NOMO-1 treated with DMSO at 0.1 percent for 48 hours (cell line): ENCODE measurements around the gene DOP1A.

Experiments
- DNase-seq: peaks from one replicate; lab custom pipeline; 2025; ENCODE audit not compliant: unreplicated experiment; lab: John Stamatoyannopoulos, UW

DOP1A gene

GRCh38 chr6:83071023-83071422 is 3.6 kb downstream of the DOP1A start:
- DNase-seq = peak; percentile 82

DNA sequence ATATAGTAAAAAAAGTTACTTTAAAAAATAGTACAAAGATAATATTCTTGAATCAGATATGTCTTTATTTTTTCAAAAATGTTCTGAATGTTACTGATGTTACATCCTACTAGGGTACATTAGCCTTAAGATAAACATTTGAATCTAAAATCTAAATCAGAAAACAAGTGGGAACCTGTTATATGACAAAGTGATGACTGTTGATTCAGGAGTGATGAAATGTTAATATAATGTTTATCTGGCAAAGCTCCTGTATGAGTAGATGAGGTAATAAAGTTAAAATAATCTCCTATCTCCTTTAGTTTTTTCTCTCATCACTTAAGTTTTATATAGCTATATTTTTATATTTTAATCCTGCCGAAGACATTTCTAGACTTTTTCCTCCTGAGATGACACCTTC is 4.2 kb downstream of the DOP1A start:
- no peak for DNase-seq

DNA sequence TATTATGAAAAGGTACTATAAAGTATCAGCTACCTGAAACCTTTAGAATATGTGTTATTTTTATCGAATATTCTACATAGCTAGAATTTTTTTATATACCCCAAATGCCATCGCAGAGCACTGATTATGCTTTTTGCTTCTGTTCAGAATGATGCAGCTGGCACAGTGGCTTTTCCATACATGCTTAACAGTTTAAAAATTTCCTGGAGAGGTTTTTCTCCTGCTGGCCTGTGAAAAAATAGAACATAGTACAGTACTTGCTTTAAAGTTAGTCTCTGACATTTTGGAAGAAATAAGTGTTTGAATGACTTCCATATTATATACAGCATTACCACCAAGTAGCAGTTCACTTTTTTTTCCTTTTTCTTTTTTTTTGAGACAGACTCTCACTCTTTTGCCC is 5.3 kb downstream of the DOP1A start:
- DNase-seq = no peak

DNA sequence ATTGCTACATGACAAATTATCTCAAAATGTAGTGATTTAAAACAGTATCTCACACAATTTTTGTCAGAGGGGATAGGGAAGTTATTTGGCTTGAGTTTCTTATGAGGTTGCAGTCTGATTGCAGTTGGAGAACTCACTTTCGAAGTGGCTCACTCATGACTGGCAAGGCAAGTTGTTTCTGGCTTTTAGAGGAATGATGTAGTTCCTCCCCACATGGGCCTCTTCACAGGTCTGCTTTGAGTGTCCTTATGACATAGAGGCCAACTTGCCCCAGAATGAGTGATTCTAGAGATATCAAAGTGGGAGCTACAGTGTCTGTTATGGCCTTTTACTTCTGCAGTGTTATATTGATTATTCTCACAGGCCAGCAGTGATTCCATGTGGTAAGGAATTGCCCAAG is 6.1 kb downstream of the DOP1A start:
- DNase-seq = peak; percentile 12

GRCh38 chr6:83083476-83083875 is 16.0 kb downstream of the DOP1A start:
- no peak for DNase-seq

- no peak for DNase-seq
Observed at GRCh38 chr6:83086751-83087150, 19.3 kb downstream of the DOP1A start.

DNA sequence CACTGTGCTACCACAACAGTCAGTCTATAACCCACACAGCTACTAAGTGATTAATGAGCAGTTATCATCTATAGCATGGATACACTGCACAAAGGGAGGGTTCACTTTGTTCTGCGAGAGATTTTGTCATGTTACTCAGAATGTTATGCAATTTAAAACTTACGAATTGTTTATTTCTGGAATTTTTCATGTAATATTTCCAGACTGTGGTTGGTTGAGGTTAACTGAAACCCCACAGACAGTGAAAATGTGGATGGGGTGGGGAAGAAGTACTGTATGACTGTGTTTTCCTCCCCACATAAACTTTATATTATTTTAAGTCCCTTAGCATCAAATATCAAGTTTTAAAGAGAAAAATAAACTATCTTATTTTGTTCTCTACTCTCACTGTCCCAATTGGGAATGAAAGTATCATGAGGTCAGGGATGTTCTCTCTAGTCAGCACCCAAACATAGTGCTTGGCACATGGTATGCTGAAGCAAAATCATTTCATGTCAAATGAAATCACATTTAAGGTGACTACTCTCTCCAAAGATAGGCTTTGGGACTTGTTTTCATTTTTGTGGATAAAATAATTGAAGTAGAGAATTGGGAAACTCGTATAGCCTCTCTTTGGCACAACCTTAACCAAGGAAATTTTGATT is 25.4 kb downstream of the DOP1A start:
- DNase-seq = peak; percentile 15

- no peak for DNase-seq
Observed at GRCh38 chr6:83096791-83097190, 29.3 kb downstream of the DOP1A start.

DNA sequence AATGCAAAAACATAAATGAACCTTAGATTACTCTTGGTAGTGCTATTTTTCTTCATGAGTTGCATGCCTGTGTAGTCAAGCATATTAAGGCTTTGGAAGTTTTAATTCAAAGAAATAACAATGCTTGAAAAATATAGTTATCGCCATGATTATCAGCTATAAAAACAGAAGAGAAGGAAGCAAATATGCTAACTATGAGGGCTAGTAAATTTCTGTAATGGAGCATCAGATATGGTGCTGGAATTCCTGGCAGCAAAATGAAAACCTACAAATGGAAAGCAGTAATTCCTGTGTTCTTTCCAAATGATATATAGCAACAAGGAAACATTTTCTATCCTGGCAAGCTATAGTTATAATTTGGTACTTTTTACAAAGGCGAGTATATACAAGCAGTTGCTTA is 29.7 kb downstream of the DOP1A start:
- no peak for DNase-seq

GRCh38 chr6:83097675-83098074 is 30.2 kb downstream of the DOP1A start:
- no peak for DNase-seq

DNA sequence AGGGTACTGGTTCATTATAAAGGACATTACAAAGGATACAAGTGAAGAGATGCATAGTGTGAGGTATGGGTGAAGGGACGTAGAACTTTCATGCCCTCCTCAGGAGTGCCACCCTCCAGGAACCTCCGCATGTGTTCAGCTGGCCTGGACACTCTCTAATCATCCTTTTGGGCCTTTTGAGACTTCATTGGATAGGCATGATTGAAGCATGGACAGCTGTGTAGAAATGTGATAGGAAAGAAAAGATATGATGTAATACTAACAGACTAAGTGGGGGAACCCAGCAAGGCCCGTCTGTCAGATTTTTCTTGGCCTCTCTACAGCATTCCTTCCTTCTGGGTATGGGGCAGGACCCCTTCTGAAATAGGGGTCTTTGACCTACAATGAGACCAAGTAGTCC is 31.1 kb downstream of the DOP1A start:
- no peak for DNase-seq

DNA sequence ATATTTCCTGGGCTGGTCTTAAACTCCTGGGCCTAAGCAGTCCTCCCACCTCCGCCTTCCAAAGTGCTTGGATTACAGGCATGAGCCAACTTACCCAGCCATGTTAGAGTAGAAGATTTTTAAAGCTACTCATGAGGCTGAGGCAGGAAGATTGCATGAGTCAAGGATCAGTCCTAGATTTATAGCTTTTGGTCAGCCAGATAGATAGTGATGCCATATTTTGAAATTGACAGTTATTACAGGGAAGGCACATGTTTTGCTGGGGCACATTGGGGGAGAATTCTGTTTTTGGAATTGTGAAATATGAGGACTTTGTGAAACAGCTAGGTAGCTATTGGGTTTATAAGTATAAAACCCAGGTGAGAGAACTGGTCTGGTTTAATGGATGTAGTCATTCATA is 40.9 kb downstream of the DOP1A start:
- peak; percentile 77 for DNase-seq

DNA sequence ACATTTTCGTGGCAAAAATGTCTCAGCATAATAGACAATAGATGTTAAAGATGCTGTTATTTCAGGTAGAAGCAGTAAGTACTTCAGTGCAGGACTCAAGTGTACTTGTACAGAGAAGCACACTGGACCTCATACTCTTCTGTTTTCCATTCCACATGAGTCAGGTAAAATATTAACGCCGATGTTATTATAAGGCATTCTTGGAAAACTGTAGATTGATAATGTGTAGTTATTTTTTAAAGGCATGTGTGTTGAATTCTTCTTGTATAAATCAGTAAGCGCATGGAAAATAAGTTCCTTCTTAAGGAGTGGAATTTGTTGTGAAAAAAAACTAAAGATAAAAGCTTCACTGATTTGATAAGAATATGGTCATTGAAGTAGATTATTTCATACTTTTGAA is 45.8 kb downstream of the DOP1A start:
- DNase-seq = no peak

GRCh38 chr6:83114164-83114563 is 46.7 kb downstream of the DOP1A start:
- peak; percentile 48 for DNase-seq

GRCh38 chr6:83117802-83118201 is 50.3 kb downstream of the DOP1A start:
- peak; percentile 56 for DNase-seq

DNA sequence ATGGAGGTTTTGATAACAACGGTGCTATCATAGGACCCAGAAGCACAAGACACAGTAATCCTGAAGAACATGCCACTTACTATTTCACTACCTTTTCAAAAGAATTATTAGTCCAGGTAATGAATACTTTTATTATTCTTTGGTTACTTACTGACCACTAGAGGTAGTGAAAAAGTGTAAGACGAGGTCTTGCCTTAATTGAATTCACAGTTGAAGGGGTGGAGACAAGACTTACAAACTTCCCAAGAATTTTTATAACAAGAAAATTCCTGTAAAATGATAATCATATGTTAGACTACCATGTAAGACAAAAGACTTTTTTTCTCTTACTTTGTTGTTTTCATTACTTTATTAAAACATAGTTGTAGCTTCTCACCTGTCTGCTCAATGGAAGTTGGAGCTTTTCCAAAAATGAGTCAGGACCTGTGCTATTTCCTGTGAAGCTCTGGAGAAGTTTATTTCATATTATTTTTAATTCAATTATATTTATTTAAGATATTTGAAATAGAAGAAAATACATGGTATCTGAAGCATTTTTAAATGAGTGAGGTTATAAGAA is 52.4 kb downstream of the DOP1A start:
- DNase-seq = no peak

- DNase-seq = no peak
Observed at GRCh38 chr6:83124553-83124952, 57.1 kb downstream of the DOP1A start.

GRCh38 chr6:83125425-83125824 is 58.0 kb downstream of the DOP1A start:
- DNase-seq = no peak

GRCh38 chr6:83126223-83126622 is 58.8 kb downstream of the DOP1A start:
- DNase-seq = no peak

DNA sequence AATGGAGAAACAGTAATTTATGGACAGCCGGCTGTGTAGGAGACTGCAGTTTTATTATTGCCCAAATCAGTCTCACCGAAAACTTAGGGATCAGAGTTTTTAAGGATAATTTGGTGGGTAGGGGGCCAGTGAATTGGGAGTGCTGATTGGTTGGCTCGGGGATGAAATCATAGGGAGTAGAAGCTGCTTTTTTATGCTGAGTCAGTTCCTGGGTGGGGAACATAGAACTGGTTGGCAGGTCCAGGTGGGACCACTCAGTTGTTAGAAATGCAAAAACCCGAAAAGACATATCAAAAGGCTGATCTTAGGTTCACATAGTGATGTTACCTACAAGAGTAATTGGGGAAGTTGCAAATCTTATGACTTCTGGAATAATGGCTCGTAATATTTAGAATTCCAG is 59.3 kb downstream of the DOP1A start:
- no peak for DNase-seq

DNA sequence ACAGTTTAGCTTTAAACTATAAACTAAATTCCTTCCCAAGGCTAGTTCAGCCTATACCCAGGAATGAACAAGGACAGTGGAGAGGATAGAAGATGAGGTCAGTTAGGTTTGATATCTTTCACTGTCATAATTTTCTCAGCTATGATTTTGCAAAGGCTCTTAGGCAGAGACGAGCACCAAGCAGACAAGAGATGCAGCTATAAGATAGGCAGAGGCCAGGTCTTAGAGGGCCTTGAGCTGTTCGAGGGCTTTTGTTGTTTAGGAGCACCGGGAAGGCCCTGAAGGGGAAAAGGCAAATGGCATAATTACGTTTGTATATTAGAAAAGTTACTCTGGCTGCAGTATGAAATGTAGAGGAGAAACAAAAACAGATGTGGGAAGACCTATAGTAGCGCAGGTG is 59.8 kb downstream of the DOP1A start:
- no peak for DNase-seq

GRCh38 chr6:83127976-83128375 is 60.5 kb downstream of the DOP1A start:
- no peak for DNase-seq

- no peak for DNase-seq
Observed at GRCh38 chr6:83132121-83132520, 64.7 kb downstream of the DOP1A start.
